Uterus (tissue), 2 donors: ENCODE measurements around the gene RTN3.

Experiments
- CTCF ChIP-seq, 4 experiments: fragments of 200-600 bp in 2 of 4; fragments of 450-650 bp in 2 of 4; sonication (generic) in 2 of 4; IDR thresholded peaks; one replicate each; pipeline ENCODE4 v1.5.1; 2016 to 2019; ENCODE audit warnings: antibody characterized with exemption in 4 of 4, mild to moderate bottlenecking in 2 of 4, moderate library complexity in 1 of 4
- POLR2A ChIP-seq, 2 donors: fragments of 450-650 bp; IDR thresholded peaks; one replicate each; pipeline ENCODE4 v1.6.1; 2016; ENCODE audit warnings: antibody characterized with exemption in 2 of 2, mild to moderate bottlenecking in 1 of 2, moderate library complexity in 1 of 2

- TF ChIP-seq CTCF (IDR thresholded peaks at IDR 0.05): no peak
- no peak for TF ChIP-seq POLR2A (IDR thresholded peaks at IDR 0.05)
Observed at GRCh38 chr11:63643205-63643604, 38.1 kb upstream of the RTN3 start.
